ENCODE data around the gene LRRC45.

LRRC45 gene

DNA sequence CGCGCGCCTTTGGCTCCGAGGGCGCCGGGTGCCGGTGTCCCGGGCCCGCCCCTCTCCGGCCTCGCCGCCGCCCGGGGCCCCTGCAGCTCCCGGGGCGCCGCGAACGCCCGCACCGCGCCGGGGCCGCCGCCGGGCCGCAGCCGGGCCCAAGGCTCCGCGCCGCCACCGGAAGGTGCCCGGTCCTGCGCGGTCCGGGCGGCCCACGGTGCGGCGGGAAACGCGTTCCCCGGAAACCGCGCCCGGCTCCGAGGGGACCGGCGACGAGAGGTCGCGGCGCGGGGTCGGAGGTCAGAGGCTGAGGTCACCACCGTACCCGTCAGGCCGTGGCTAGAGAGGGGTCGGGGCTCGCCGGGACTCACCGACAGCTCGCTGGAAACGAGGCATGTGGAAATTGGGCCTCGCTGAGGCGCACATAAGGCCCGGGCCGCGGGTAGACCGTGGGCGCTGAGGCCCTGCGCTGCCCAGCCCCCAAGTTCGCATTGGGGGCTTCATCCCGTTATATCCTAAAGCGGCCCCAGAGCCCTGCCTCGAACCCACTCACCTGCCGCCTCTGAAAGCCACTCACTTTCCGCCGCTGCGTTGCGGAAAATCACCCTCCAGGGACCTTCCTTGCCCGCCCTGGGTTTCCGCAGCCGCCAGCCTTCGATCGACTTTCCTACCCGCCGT lies 42.7 kb downstream of the LRRC45 start, which contains the start of gene DUS1L:
Gene DUS1L (minus strand): TSS at position 167 of the 666 bp plus-strand sequence. CDS start 745 bp downstream, outside the sequence.
- no peak for DNase-seq

DNA sequence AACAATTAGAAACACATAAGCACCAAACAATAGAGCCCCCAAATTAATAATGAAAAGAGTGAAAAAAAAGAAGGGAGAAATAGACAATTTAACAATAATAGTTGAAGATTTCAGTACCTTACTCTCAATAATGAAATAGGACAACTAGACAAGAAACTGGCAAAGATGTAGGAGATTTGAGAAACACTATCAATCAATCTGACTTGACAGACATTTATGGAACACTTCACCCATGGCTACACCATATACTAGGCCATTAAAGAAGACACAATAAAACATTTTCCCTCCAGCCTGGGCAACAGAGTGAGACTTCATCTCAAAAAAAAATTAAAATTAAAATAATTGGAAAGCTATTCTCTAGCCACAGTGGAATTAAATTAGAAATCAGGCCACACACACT lies 47.5 kb downstream of the LRRC45 start:
- DNase-seq, result no peak

DNA sequence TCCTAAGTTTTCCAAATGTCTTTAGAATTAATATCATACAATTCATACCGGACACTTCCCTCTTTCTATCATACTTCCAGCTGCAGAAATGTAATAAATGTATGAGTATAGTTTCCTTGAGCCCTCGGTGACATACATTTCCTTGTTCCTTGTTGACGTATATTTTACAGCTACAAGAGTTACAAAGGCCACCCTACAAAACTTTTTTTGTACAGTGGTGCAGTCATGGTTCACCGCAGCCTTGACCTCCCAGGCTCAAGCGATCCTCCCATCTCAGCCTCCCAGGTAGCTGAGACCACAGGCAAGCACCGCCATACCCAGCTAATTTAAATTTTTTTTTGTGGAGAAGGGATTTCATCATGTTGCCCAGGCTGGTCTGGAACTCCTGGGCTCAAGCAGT lies 49.7 kb downstream of the LRRC45 start:
- DNase-seq, result no peak

DNA sequence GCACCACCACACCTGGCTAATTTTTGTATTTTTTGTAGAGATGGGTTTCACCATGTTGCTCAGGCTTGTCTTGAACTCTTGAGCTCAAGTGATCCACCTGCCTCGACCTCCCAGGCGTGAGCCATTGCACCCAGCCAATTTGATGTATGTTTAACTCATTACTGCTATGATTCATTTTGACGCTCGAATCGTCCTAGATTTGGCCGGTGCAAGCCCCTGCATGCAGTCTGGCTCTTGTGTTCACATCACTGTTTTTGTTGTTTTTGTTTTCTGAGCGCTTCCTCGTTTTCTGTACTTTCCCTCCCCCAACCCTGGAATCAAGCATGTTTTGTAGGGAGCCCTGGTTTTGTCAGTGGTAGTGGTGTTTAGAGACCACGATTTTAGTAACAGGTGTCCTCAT lies 50.3 kb downstream of the LRRC45 start:
- DNase-seq, result no peak

DNA sequence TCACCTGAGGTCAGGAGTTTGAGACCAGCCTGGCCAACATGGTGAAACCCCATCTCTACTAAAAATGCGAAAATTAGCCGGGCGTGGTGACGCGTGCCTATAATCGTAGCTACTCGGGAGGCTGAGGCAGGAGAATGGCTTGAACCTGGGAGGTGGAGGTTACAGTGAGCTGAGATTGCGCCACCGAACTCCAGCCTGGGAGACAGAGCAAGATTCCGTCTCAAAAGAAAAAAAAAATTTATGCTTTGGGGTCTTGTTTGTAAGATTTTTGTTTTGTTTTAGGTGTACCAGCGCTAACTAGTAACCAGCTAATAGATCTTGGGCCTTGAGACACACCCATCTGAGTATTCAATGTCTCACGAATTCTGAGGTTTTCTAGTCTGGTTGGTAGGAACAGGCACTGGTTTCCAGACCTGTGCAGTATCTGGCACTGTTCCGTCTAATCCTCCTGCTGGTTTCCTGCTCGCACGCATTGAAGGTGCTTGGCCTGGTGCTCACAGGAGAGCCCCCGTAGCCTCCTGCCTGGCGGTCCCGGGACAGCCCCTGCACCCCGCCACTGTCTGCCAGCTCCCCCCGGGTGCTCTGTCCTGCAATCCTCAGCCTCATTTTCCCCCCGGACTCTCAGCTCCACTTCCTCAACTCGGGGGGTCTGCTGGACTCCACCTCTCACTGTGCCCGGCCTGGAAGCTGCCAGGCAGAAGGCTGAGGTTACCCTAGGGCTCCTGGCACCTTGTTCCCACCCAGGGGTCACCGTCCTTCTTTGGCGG lies 53.1 kb downstream of the LRRC45 start:
- DNase-seq, result no peak

DNA sequence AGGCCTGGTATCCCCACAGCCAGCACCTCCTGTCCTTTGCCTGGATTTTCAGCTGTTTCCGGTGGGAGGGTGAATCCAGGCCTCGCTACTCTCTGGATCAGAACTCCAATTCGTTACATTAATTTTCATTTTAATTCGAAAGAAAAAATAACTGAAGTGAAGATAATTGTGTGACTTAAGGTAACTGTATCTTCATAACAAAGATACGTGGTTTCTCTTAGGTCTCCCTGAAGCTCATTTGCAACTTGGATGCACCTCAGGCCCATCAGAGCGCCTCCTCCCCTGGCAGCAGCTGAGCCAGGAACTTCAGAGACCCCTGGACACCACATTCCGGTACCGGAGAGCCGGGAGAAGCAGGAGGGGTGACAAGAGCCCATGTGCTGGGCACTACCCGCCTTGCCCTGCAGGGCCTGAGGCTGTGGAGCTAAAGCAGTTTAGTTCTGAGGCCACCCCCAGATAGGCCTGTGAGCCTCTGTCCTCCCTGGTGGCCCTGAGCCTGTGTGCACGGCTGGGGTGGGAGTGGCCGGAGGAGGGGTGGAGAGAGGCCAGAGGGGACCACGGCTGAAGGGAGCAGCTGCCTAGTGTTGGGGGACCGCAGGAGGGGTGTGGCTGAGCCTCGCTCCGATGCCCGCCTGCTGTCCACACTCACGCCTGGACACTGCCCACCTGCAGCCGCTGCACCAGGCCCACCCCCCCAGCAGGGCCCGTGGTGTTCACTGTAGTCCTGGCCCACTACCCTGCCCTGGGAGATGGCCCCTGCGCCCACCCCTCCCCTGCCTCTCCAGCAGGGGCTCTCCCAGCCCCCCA lies 53.9 kb downstream of the LRRC45 start:
- DNase-seq, result no peak

DNA sequence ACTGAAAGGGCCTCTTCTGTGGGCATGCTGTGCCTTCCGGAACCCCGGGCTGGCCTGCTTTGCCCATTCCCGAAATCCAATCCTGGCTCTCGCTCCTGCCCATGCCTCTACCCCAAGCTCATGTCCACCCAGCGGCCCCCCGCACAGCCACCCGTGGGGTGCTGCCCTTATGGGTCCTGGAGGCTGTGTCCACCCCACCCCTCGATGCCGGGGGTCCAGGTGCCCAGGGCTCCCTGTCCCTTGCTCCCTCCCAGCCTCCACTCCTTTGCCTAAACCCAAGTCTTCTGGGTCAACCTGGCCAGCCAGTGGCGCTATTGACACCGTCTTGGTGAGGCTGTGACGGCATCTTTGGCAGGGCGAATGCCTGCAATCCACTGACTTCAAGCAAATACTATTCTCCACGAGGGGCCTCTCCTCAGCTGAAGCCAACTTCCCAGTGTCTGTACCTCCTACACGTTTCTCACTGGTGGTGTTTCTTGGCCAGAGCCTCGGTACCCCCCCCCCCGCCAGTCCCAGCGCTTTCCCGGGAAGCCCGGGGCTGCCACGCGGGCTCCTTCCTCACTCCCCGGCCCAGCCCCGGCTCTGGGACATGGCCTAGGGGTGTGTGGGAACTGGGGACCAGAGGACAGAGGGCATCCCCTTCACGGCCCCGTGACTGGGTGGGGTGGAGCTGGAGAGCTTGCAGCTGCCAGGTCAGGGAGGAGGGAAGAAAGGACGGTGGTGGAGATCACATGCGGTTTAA lies 54.7 kb downstream of the LRRC45 start:
- no peak for DNase-seq

DNA sequence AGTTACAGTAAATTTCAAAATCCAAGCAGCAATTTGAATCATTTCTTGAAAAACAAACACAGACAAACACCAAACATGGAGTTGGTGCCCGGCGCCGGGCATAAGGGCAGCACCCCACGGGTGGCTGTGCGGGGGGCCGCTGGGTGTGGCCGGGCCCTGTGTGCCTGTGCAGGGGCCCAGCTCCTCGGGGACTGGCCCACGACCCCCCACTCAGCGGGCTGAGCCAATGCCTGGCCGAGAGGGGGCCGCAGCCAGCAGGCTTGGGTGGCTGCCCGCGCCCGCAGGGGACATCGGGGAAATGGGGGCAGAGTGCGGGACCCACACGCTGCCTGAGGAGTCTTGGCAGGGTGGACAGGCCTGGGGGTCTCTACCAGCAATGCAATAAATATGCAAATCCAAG lies 55.3 kb downstream of the LRRC45 start:
- no peak for DNase-seq

DNA sequence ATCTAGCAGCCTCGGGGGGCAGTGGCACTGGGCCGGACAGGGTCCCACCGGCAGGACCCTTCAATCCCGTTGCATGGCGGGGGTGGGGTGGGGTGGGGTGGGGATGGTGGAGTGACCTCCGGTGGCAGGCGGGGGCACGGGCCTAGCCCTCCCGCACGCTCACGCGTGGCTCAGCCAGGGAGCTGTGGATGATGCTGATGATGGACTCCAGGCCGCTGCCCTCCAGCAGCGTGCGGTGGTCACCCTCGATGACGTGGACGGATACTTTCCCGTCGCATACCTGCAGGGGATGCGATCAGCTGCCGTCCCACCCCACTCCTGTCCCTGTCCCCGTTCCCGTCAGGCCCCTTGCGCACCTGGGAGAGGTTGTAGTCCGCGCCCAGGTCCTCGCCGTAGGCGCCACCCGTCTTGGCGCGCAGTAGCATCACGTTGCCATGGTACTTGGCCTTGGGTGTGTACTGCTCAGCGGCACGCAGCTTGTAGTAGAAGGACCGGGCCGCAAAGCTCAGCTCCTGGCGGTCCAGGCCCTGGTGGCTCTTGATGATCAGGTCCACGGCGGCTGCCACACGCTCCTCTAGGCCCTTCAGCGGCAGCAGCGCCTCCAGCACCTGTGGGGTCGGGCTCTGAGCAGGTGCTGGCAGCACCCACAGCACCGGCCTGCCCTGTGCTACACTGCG lies 56.0 kb downstream of the LRRC45 start:
- no peak for DNase-seq

DNA sequence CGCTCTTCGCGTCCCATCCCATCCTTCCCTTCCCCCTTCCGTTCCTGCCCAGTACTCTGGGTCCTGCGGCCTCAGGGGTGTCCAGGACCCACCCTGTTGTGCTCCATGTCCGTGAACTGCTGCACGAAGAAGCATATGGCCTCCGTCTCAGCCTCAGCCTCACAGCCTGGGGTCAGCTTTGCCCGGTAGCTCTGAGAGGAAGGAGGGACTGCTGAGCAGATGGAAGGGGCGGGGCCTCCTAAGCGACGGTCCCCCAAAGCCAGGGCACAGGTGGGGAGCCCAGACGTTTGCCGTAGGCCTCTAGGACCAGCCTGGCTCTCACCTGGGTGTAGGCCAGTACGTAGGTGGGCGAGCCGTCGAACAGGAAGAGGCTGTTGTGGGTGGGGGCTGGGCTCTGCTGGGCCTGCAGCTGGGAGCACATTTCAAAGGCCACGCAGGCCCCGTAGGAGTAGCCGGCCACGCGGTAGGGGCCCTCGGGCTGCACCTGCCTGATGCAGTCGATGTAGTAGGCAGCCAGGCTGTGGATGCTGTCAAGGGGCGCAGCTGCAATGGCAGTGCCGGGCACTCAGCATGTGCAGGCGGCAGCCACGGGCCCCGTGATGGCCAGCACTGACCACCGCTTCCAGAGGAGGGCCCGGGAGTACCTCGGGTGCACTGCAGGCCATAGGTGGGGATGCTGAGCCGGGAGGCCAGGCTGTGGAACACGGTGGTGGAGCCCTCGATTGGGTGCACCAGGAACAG lies 57.1 kb downstream of the LRRC45 start:
- no peak for DNase-seq
